MM.1S (cell line): ENCODE measurements around the gene TGFB1.

Experiments
- DNase-seq: peaks from one replicate; pipeline ENCODE4 v3.0.0-alpha.2; 2015
- H2AFZ ChIP-seq: fragments of 300-600 bp; sonication (generic); 2 replicates; pipeline ENCODE4 v1.6.0; 2016; ENCODE audit warnings: antibody characterized with exemption, low read length
- H3F3A ChIP-seq: fragments of 300-600 bp; sonication (generic); 2 replicates; pipeline ENCODE4 v1.6.1; 2016; ENCODE audit warnings: mild to moderate bottlenecking, antibody characterized with exemption, low read length, moderate library complexity, mixed read lengths; ENCODE audit not compliant: insufficient read depth
- H3K27ac ChIP-seq: fragments of 300-600 bp; sonication (generic); 2 replicates; pipeline ENCODE4 v1.5.1; 2016; ENCODE audit warnings: mild to moderate bottlenecking, low read length
- H3K27me3 ChIP-seq: fragments of 300-600 bp; sonication (generic); replicated peaks from 2 replicates; pipeline ENCODE4 v1.6.0; 2016; ENCODE audit warnings: low read length; ENCODE audit not compliant: insufficient read depth
- H3K36me3 ChIP-seq: fragments of 300-600 bp; sonication (generic); replicated peaks from 2 replicates; pipeline ENCODE4 v1.6.1; 2016; ENCODE audit warnings: mild to moderate bottlenecking, low read length, mixed read lengths; ENCODE audit not compliant: insufficient read depth
- H3K4me1 ChIP-seq: fragments of 300-600 bp; sonication (generic); 2 replicates; pipeline ENCODE4 v1.6.1; 2016; ENCODE audit warnings: low read length, mixed read lengths
- H3K4me2 ChIP-seq: fragments of 300-600 bp; sonication (generic); 2 replicates; pipeline ENCODE4 v1.6.0; 2016; ENCODE audit warnings: low read depth, low read length
- H3K4me3 ChIP-seq: fragments of 300-600 bp; sonication (generic); 2 replicates; pipeline ENCODE4 v1.5.1; 2016; ENCODE audit warnings: low read length, mixed read lengths
- H3K79me2 ChIP-seq: fragments of 300-600 bp; sonication (generic); 2 replicates; pipeline ENCODE4 v1.6.1; 2016; ENCODE audit warnings: mixed run types, low read length, mixed read lengths
- H3K9ac ChIP-seq: fragments of 300-600 bp; sonication (generic); 2 replicates; pipeline ENCODE4 v1.6.1; 2016; ENCODE audit warnings: low read length, mixed read lengths
- H3K9me2 ChIP-seq: fragments of 300-600 bp; sonication (generic); replicated peaks from 2 replicates; pipeline ENCODE4 v1.6.1; 2016; ENCODE audit warnings: mild to moderate bottlenecking, low read length, mixed read lengths; ENCODE audit not compliant: insufficient read depth
- H3K9me3 ChIP-seq: fragments of 300-600 bp; sonication (generic); replicated peaks from 2 replicates; pipeline ENCODE4 v1.6.1; 2016; ENCODE audit warnings: mild to moderate bottlenecking, low read length, mixed read lengths; ENCODE audit not compliant: insufficient read depth
- H4K20me1 ChIP-seq: fragments of 300-600 bp; sonication (generic); 2 replicates; pipeline ENCODE4 v1.6.1; 2016; ENCODE audit warnings: mild to moderate bottlenecking, low read length, moderate library complexity, mixed read lengths; ENCODE audit not compliant: insufficient read depth
- EZH2 ChIP-seq: fragments of 300-600 bp; sonication (generic); optimal IDR thresholded peaks from 2 replicates; pipeline ENCODE3; 2017; ENCODE audit warnings: low read depth, mild to moderate bottlenecking, antibody characterized with exemption, low read length, mixed read lengths
- EZH2phosphoT487 ChIP-seq: fragments of 300-600 bp; sonication (generic); IDR thresholded peaks from 2 replicates; pipeline ENCODE4 v1.6.1; 2018; ENCODE audit warnings: antibody characterized with exemption, low read length
- TF ChIP-seq, protein P1 (sequence below): fragments of 300-600 bp; sonication (generic); IDR thresholded peaks from 2 replicates; pipeline ENCODE4 v1.5.1; 2016; ENCODE audit warnings: antibody characterized with exemption, low read length, mixed read lengths

The TGFB1 gene

DNA sequence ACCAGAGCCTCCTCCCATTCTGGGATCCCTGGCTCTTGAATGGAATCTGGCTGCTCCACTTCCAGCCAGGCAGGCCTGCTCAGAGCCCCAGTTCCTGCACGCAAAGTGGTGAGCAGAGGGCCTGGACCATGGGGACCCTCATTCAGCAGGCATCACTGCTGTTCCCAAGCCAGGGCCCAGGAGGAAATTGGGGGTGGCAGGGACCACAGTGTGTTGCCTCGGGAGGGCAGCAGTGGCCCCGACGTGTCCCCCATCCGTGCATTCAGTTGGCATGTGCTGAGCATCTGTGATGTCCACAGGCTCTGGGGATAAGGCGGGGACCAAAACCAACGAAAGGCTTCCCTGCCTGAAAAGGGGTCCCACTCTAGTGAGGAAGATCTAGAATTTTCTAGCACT lies 32.5 kb downstream of the TGFB1 start:
- Histone ChIP-seq H3K4me1 (no peaks in the 10 kb centered on the region), H3K79me2 (peaks cover under 1% of the 10 kb centered on the region; the same call in 1 of the 2 replicates), H3K36me3 (no peaks in the 10 kb centered on the region), H3F3A (0 out of 2 replicates have a peak, but pooled peaks cover 8% of the 10 kb centered on the region), H2AFZ (no peak overlapping the region), H4K20me1 (no peaks in the 10 kb centered on the region), H3K9me3 (no peaks in the 10 kb centered on the region), H3K27me3 (no peaks in the 10 kb centered on the region), H3K4me3 (no peak overlapping the region), H3K4me2 (no peak overlapping the region), H3K9me2 (no peaks in the 10 kb centered on the region), H3K9ac (no peak overlapping the region), H3K27ac (no peak overlapping the region)
- no peak for DNase-seq
- TF ChIP-seq, protein P1, sequence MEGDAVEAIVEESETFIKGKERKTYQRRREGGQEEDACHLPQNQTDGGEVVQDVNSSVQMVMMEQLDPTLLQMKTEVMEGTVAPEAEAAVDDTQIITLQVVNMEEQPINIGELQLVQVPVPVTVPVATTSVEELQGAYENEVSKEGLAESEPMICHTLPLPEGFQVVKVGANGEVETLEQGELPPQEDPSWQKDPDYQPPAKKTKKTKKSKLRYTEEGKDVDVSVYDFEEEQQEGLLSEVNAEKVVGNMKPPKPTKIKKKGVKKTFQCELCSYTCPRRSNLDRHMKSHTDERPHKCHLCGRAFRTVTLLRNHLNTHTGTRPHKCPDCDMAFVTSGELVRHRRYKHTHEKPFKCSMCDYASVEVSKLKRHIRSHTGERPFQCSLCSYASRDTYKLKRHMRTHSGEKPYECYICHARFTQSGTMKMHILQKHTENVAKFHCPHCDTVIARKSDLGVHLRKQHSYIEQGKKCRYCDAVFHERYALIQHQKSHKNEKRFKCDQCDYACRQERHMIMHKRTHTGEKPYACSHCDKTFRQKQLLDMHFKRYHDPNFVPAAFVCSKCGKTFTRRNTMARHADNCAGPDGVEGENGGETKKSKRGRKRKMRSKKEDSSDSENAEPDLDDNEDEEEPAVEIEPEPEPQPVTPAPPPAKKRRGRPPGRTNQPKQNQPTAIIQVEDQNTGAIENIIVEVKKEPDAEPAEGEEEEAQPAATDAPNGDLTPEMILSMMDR, result no peak
- TF ChIP-seq EZH2phosphoT487, result no peak
- TF ChIP-seq EZH2, result no peak

DNA sequence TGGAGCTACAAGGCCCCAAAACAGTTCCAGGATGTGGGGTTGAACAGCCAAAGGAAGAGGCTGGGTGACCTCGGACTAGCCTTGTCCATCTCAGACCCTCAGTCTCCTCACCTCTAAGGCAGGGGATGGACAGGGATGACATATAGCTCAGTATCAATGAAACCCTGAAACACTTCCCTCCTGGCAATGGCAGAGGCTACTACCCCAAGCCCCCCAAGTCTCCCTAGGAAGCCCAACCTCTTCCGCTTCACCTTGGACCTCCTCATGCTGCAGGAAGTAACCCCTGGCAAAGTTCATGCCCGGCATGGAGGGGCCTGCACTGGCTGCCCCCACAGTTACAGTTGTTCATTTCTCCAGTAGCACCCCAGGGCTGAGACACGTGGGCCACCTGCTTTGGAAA lies 33.2 kb downstream of the TGFB1 start:
- H3K4me1 ChIP-seq, result no peaks in the 10 kb centered on the region
- H3K36me3 ChIP-seq, result no peaks in the 10 kb centered on the region
- DNase-seq, result no peak

DNA sequence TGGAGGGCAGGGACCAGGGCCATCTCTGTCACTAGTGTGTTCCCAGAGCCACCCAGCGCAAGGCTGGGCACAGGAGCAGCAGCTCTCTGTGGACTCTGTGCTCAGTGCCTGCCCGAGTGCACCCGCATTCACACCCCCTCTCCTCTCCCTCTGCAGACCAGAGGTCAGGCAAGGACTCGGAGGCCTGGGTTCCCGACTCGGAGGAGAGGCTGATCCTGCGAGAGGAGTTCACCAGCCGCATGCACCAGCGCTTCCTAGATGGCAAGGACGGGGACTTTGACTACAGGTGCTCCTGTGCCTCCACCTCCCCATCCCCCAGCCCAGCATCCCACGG lies 33.6 kb downstream of the TGFB1 start:
- Histone ChIP-seq H3K4me3 (no peak overlapping the region), H2AFZ (no peak overlapping the region), H4K20me1 (no peaks in the 10 kb centered on the region), H3F3A (0 out of 2 replicates have a peak, but pooled peaks cover 8% of the 10 kb centered on the region), H3K79me2 (peaks cover 9% of the 10 kb centered on the region), H3K36me3 (no peaks in the 10 kb centered on the region), H3K9me3 (no peaks in the 10 kb centered on the region), H3K4me1 (no peaks in the 10 kb centered on the region), H3K27ac (no peak overlapping the region), H3K9me2 (no peaks in the 10 kb centered on the region), H3K9ac (no peak overlapping the region), H3K4me2 (no peak overlapping the region), H3K27me3 (no peaks in the 10 kb centered on the region)
- TF ChIP-seq EZH2phosphoT487, result no peak
- no peak for TF ChIP-seq EZH2
- TF ChIP-seq, protein P1, result no peak
- DNase-seq, result no peak

More for the DNA sequence above, 33.2 kb downstream of the TGFB1 start:
- Histone ChIP-seq H3K79me2 (peaks cover 6% of the 10 kb centered on the region; the same call in 1 of the 2 replicates), H4K20me1 (no peaks in the 10 kb centered on the region), H3F3A (0 out of 2 replicates have a peak, but pooled peaks cover 8% of the 10 kb centered on the region), H3K27ac (no peak overlapping the region), H3K9me2 (no peaks in the 10 kb centered on the region), H3K27me3 (no peaks in the 10 kb centered on the region), H2AFZ (no peak overlapping the region), H3K4me3 (no peak overlapping the region), H3K9me3 (no peaks in the 10 kb centered on the region), H3K4me2 (no peak overlapping the region), H3K9ac (no peak overlapping the region)
- TF ChIP-seq EZH2phosphoT487, result no peak
- TF ChIP-seq EZH2, result no peak
- TF ChIP-seq, protein P1, result no peak
